IPS DF 19.7 (cell line): ENCODE data around the gene SLC20A1.
"Not testable (repeated sequence)": the region's sequence is repeated elsewhere in the genome, so short reads cannot be mapped to it uniquely, and the experiment has no call there.

Source experiments
- DNase-seq: peaks from one replicate; pipeline ENCODE4 v3.0.0-alpha.2; 2013; ENCODE audit warnings: low read depth, low spot score

SLC20A1 gene

GRCh38 chr2:112646102-112646719, 472 bp downstream of the SLC20A1 start:
- DNase-seq = no peak

GRCh38 chr2:112646791-112647689, 1.3 kb downstream of the SLC20A1 start:
- DNase-seq = no peak

- no peak for DNase-seq
These were observed 2.3 kb downstream of the SLC20A1 start for GRCh38 chr2:112648081-112648480.

- DNase-seq = no peak
These were observed 10.9 kb downstream of the SLC20A1 start for GRCh38 chr2:112656679-112657078.

GRCh38 chr2:112658301-112658700, 12.6 kb downstream of the SLC20A1 start:
- DNase-seq = no peak

- no peak for DNase-seq
These were observed 13.3 kb downstream of the SLC20A1 start for GRCh38 chr2:112658839-112659667.

- DNase-seq = no peak
These were observed 14.4 kb downstream of the SLC20A1 start for GRCh38 chr2:112660138-112660537.

- no peak for DNase-seq
These were observed 16.0 kb downstream of the SLC20A1 start for GRCh38 chr2:112661656-112662305.

GRCh38 chr2:112662704-112663103, 17.0 kb downstream of the SLC20A1 start:
- DNase-seq = no peak

- no peak for DNase-seq
These were observed 18.9 kb downstream of the SLC20A1 start for GRCh38 chr2:112664689-112665088.

GRCh38 chr2:112665113-112665780, 19.5 kb downstream of the SLC20A1 start:
- no peak for DNase-seq

- no peak for DNase-seq
These were observed 21.0 kb downstream of the SLC20A1 start for GRCh38 chr2:112666761-112667122.

- not testable (repeated sequence) for DNase-seq
These were observed 21.8 kb downstream of the SLC20A1 start for GRCh38 chr2:112667540-112667939.

- no peak for DNase-seq
These were observed 23.9 kb downstream of the SLC20A1 start for GRCh38 chr2:112669667-112670066.

GRCh38 chr2:112670252-112671022, 24.7 kb downstream of the SLC20A1 start:
- DNase-seq = no peak

- DNase-seq = no peak
These were observed 26.1 kb downstream of the SLC20A1 start for GRCh38 chr2:112671801-112672200.

- DNase-seq = no peak
These were observed 27.3 kb downstream of the SLC20A1 start for GRCh38 chr2:112673008-112673407.

GRCh38 chr2:112674229-112674628, 28.5 kb downstream of the SLC20A1 start:
- DNase-seq = no peak

- DNase-seq = no peak
These were observed 33.7 kb downstream of the SLC20A1 start for GRCh38 chr2:112679484-112679883.

- DNase-seq = no peak
These were observed 34.9 kb downstream of the SLC20A1 start for GRCh38 chr2:112680666-112681101.
